ENCODE measurements around the gene ASTN2.

Gene ASTN2

GRCh38 chr9:117359910-117360309, 54.9 kb downstream of the ASTN2 start:
- peaks cover 17% of the 10 kb centered on the region for H3K36me3 ChIP-seq
- TF ChIP-seq CTCF (IDR thresholded peaks at IDR 0.05; ENCODE audit: low read depth, low read length) = no peak
- H3K4me3 ChIP-seq (ENCODE audit: low read depth, low read length) = no peak overlapping the region
- H3K9me3 ChIP-seq (ENCODE audit: severe bottlenecking) = no peaks in the 10 kb centered on the region
- no peak overlapping the region for H3K27ac ChIP-seq
- H3K27me3 ChIP-seq (ENCODE audit: insufficient read depth, low read depth, severe bottlenecking) = no peaks in the 10 kb centered on the region
- no peak for DNase-seq

- no peak overlapping the region for H3K27ac ChIP-seq
- peaks cover 10% of the 10 kb centered on the region for H3K36me3 ChIP-seq
- no peaks in the 10 kb centered on the region for H3K9me3 ChIP-seq (ENCODE audit: severe bottlenecking)
- H3K4me3 ChIP-seq (ENCODE audit: low read depth, low read length) = no peak overlapping the region
- no peaks in the 10 kb centered on the region for H3K27me3 ChIP-seq (ENCODE audit: insufficient read depth, low read depth, severe bottlenecking)
- DNase-seq = no peak
- no peak for TF ChIP-seq CTCF (IDR thresholded peaks at IDR 0.05; ENCODE audit: low read depth, low read length)
Measured at GRCh38 chr9:117355542-117355941, 59.3 kb downstream of the ASTN2 start.

- Histone ChIP-seq H3K9me3 (ENCODE audit: severe bottlenecking) (no peaks in the 10 kb centered on the region), H3K36me3 (peaks cover 7% of the 10 kb centered on the region), H3K4me3 (ENCODE audit: low read depth, low read length) (no peak overlapping the region), H3K27me3 (ENCODE audit: insufficient read depth, low read depth, severe bottlenecking) (no peaks in the 10 kb centered on the region), H3K27ac (no peak overlapping the region)
- DNase-seq = no peak
- no peak for TF ChIP-seq CTCF (IDR thresholded peaks at IDR 0.05; ENCODE audit: low read depth, low read length)
Measured at GRCh38 chr9:117354997-117355396, 59.9 kb downstream of the ASTN2 start.

DNA sequence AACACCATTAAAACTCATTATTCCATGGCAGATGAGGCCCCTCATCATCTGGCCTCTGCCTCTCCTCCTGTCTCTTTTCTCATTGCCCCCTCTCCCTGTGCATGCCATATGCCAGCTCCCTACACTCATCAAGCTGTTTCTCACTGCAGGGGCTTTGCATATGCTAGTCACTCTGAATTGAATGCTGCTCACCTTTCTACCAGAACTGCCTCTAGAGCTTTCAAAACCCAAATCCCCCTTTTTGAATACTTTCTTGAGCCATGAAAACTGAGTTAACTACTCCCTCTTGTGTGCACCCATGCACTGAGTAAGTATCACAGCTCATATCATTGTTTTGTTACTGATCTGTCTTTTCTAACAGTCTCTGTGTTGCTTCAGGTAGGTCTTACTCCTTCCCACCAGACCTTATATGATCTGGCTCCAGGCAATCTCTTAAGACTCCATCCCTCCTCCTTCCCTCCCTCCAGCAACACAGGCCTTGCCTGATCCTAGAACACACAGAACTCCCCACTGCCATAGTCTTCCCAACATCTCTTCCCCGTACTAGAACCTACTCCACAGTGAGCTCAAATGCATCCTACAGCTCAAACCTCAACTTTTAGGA, 60.5 kb downstream of the ASTN2 start:
- Histone ChIP-seq H3K27me3 (ENCODE audit: insufficient read depth, low read depth, severe bottlenecking) (no peaks in the 10 kb centered on the region), H3K9me3 (ENCODE audit: severe bottlenecking) (no peaks in the 10 kb centered on the region), H3K4me3 (ENCODE audit: low read depth, low read length) (no peak overlapping the region), H3K27ac (no peak overlapping the region), H3K36me3 (peaks cover under 1% of the 10 kb centered on the region)
- no peak for TF ChIP-seq CTCF (IDR thresholded peaks at IDR 0.05; ENCODE audit: low read depth, low read length)
- peak; percentile 36 for DNase-seq

- H3K9me3 ChIP-seq (ENCODE audit: severe bottlenecking) = peaks cover 4% of the 10 kb centered on the region
- DNase-seq = peak; percentile 69
- peak overlapping the region; percentile 73 for H3K27ac ChIP-seq
- no peak overlapping the region for H3K4me3 ChIP-seq (ENCODE audit: low read depth, low read length)
- H3K36me3 ChIP-seq = peaks cover 5% of the 10 kb centered on the region
- no peaks in the 10 kb centered on the region for H3K27me3 ChIP-seq (ENCODE audit: insufficient read depth, low read depth, severe bottlenecking)
- no peak for TF ChIP-seq CTCF (IDR thresholded peaks at IDR 0.05; ENCODE audit: low read depth, low read length)
Measured at GRCh38 chr9:117344892-117345660, 69.8 kb downstream of the ASTN2 start.
